Stimulated activated CD4-positive, alpha-beta T cell treated with anti-CD3 and anti-CD28 coated beads, Interleukin-2, amount 100 ng/mL, for 48 hours (primary cell): Measurements from ENCODE around the gene SLC25A27.

Experiments used
- DNase-seq, 2 donors: peaks; one replicate each; pipeline ENCODE4 v3.0.0-alpha.2; 2020

Gene SLC25A27

GRCh38 chr6:46651816-46652215 is 959 bp upstream of the SLC25A27 start:
- DNase-seq: no peak

GRCh38 chr6:46652232-46652602 is 558 bp upstream of the SLC25A27 start:
- no peak for DNase-seq

- no peak for DNase-seq
Measured at GRCh38 chr6:46653439-46654195, 842 bp downstream of the SLC25A27 start.

GRCh38 chr6:46655803-46656202 is 3.0 kb downstream of the SLC25A27 start:
- no peak for DNase-seq

- no peak for DNase-seq
Measured at GRCh38 chr6:46657642-46658041, 4.9 kb downstream of the SLC25A27 start.

- DNase-seq: no peak
Measured at GRCh38 chr6:46661483-46661882, 8.7 kb downstream of the SLC25A27 start.

- no peak for DNase-seq
Measured at GRCh38 chr6:46667377-46667776, 14.6 kb downstream of the SLC25A27 start.

GRCh38 chr6:46674410-46674809 is 21.6 kb downstream of the SLC25A27 start:
- DNase-seq: no peak

GRCh38 chr6:46676604-46677313 is 24.0 kb downstream of the SLC25A27 start:
- DNase-seq: no peak

GRCh38 chr6:46677314-46677654 is 24.5 kb downstream of the SLC25A27 start:
- DNase-seq: no peak

GRCh38 chr6:46684771-46685170 is 32.0 kb downstream of the SLC25A27 start:
- no peak for DNase-seq

- no peak for DNase-seq
Measured at GRCh38 chr6:46687619-46688097, 34.9 kb downstream of the SLC25A27 start, which contains the start of gene TDRD6. Gene TDRD6, plus strand, starts transcription at chr6:46687885. Its CDS starts 244 bp downstream, at chr6:46688129.

GRCh38 chr6:46688117-46688965 is 35.6 kb downstream of the SLC25A27 start:
- no peak for DNase-seq

GRCh38 chr6:46688966-46689335 is 36.2 kb downstream of the SLC25A27 start:
- no peak for DNase-seq

GRCh38 chr6:46689657-46690056 is 36.9 kb downstream of the SLC25A27 start:
- DNase-seq: no peak

- DNase-seq: no peak
Measured at GRCh38 chr6:46690141-46690755, 37.5 kb downstream of the SLC25A27 start.

GRCh38 chr6:46690911-46691451 is 38.2 kb downstream of the SLC25A27 start:
- DNase-seq: no peak

- DNase-seq: no peak
Measured at GRCh38 chr6:46699970-46700369, 47.2 kb downstream of the SLC25A27 start.

GRCh38 chr6:46704562-46704961 is 51.8 kb downstream of the SLC25A27 start:
- no peak for DNase-seq

GRCh38 chr6:46706464-46706863 is 53.7 kb downstream of the SLC25A27 start:
- DNase-seq: no peak

- DNase-seq: no peak
Measured at GRCh38 chr6:46711491-46711890, 58.7 kb downstream of the SLC25A27 start.

GRCh38 chr6:46715141-46715540 is 62.4 kb downstream of the SLC25A27 start:
- no peak for DNase-seq

- no peak for DNase-seq
Measured at GRCh38 chr6:46719099-46719498, 66.3 kb downstream of the SLC25A27 start.
